ENCODE measurements around the gene UNC79.
"Not testable (repeated sequence)": the region's sequence is repeated elsewhere in the genome, so short reads cannot be mapped to it uniquely, and the experiment has no call there.

UNC79 gene

GRCh38 chr14:93410893-93411292 is 19.8 kb upstream of the UNC79 start:
- Histone ChIP-seq H3K4me3 (replicated peaks; ENCODE audit: insufficient read depth, low read length) (no peak overlapping the region), H3K27ac (replicated peaks) (no peak overlapping the region), H3K27me3 (ENCODE audit: insufficient read depth, poor library complexity, severe bottlenecking) (no peaks in the 10 kb centered on the region)
- no peak for DNase-seq (ENCODE audit: low read depth in 1 of 2, low spot score in 1 of 2)
- TF ChIP-seq, protein P1, sequence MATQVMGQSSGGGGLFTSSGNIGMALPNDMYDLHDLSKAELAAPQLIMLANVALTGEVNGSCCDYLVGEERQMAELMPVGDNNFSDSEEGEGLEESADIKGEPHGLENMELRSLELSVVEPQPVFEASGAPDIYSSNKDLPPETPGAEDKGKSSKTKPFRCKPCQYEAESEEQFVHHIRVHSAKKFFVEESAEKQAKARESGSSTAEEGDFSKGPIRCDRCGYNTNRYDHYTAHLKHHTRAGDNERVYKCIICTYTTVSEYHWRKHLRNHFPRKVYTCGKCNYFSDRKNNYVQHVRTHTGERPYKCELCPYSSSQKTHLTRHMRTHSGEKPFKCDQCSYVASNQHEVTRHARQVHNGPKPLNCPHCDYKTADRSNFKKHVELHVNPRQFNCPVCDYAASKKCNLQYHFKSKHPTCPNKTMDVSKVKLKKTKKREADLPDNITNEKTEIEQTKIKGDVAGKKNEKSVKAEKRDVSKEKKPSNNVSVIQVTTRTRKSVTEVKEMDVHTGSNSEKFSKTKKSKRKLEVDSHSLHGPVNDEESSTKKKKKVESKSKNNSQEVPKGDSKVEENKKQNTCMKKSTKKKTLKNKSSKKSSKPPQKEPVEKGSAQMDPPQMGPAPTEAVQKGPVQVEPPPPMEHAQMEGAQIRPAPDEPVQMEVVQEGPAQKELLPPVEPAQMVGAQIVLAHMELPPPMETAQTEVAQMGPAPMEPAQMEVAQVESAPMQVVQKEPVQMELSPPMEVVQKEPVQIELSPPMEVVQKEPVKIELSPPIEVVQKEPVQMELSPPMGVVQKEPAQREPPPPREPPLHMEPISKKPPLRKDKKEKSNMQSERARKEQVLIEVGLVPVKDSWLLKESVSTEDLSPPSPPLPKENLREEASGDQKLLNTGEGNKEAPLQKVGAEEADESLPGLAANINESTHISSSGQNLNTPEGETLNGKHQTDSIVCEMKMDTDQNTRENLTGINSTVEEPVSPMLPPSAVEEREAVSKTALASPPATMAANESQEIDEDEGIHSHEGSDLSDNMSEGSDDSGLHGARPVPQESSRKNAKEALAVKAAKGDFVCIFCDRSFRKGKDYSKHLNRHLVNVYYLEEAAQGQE (IDR thresholded peaks at IDR 0.05; ENCODE audit: insufficient replicate concordance, low read depth) = no peak
- TF ChIP-seq, protein P2, sequence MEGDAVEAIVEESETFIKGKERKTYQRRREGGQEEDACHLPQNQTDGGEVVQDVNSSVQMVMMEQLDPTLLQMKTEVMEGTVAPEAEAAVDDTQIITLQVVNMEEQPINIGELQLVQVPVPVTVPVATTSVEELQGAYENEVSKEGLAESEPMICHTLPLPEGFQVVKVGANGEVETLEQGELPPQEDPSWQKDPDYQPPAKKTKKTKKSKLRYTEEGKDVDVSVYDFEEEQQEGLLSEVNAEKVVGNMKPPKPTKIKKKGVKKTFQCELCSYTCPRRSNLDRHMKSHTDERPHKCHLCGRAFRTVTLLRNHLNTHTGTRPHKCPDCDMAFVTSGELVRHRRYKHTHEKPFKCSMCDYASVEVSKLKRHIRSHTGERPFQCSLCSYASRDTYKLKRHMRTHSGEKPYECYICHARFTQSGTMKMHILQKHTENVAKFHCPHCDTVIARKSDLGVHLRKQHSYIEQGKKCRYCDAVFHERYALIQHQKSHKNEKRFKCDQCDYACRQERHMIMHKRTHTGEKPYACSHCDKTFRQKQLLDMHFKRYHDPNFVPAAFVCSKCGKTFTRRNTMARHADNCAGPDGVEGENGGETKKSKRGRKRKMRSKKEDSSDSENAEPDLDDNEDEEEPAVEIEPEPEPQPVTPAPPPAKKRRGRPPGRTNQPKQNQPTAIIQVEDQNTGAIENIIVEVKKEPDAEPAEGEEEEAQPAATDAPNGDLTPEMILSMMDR (IDR thresholded peaks at IDR 0.05; ENCODE audit: insufficient read depth, low read length) = no peak
- TF ChIP-seq SPI1 (IDR thresholded peaks at IDR 0.05; ENCODE audit: borderline replicate concordance, low read depth) = no peak
- no peak for TF ChIP-seq GABPA (IDR thresholded peaks at IDR 0.05; ENCODE audit: low read depth)
- TF ChIP-seq POLR2AphosphoS5 (IDR thresholded peaks at IDR 0.05; ENCODE audit: low read depth) = no peak

GRCh38 chr14:93425136-93425535 is 5.6 kb upstream of the UNC79 start:
- not testable (repeated sequence) for H3K27ac ChIP-seq (replicated peaks); DNase-seq (ENCODE audit: low read depth in 1 of 2, low spot score in 1 of 2); H3K4me3 ChIP-seq (replicated peaks; ENCODE audit: insufficient read depth, low read length)
- peaks cover 17% of the 10 kb centered on the region for H3K27me3 ChIP-seq (ENCODE audit: insufficient read depth, poor library complexity, severe bottlenecking)

DNA sequence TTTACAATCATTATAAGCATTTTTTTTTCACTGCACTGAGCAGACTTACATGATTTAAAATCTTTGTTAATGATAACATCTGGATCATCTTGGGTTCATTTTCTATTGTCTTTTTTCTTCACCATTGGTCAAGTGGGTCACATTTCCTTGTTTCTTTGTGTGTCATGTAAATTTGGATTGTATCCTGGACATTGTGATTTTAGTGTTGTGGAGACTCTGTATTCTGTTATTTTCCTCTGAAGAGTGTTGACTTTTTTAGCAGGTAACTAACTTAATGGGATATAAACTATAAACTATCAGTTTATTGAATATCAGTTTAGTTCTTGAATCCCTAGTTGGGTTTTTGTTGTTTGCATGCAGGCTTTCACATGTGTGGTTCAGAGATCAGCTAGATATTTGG is 4.0 kb upstream of the UNC79 start:
- Histone ChIP-seq H3K4me3 (replicated peaks; ENCODE audit: insufficient read depth, low read length) (no peak overlapping the region), H3K27me3 (ENCODE audit: insufficient read depth, poor library complexity, severe bottlenecking) (peaks cover 29% of the 10 kb centered on the region), H3K27ac (replicated peaks) (no peak overlapping the region)
- no peak for TF ChIP-seq GABPA (IDR thresholded peaks at IDR 0.05; ENCODE audit: low read depth)
- TF ChIP-seq SPI1 (IDR thresholded peaks at IDR 0.05; ENCODE audit: borderline replicate concordance, low read depth) = no peak
- TF ChIP-seq, protein P1 (IDR thresholded peaks at IDR 0.05; ENCODE audit: insufficient replicate concordance, low read depth) = no peak
- TF ChIP-seq POLR2AphosphoS5 (IDR thresholded peaks at IDR 0.05; ENCODE audit: low read depth) = no peak
- TF ChIP-seq, protein P2 (IDR thresholded peaks at IDR 0.05; ENCODE audit: insufficient read depth, low read length) = no peak
- DNase-seq (ENCODE audit: low read depth in 1 of 2, low spot score in 1 of 2) = no peak

DNA sequence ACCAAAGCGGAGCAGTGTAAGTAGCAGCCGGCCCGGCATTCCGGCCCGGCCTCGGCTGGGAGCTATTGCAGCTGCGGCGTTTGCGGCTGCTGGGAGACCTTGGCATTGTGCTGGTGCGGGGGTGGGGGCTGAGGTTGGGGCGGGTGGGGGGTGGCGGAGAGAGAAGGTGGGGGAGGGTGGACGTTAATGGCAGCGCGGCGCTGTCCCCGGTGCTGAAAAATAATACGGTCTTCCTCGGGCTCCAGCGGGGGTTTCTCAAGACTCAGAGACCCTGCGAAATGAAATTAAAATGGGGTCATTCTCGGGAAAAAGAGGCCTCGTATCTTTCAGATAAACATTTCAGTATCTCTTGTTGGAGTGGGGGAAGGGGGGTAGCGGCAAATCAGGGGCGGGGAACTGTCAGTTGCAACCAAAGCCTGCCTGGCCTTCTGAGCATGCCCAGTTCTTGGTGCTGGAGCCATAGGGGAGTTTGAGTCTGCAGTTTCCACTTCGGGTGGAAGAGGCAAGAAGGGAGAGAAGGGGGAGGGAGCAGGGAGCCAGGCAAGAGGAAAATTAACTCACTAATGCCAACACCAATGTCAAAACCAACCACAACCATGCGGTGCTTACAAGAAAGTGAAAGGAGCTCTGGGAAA is 414 bp downstream of the UNC79 start:
- Histone ChIP-seq H3K4me3 (replicated peaks; ENCODE audit: insufficient read depth, low read length) (peak overlapping the region; percentile 24), H3K27ac (replicated peaks) (no peak overlapping the region), H3K27me3 (ENCODE audit: insufficient read depth, poor library complexity, severe bottlenecking) (peaks cover 40% of the 10 kb centered on the region)
- DNase-seq (ENCODE audit: low read depth in 1 of 2, low spot score in 1 of 2) = no peak
- TF ChIP-seq SPI1 (IDR thresholded peaks at IDR 0.05; ENCODE audit: borderline replicate concordance, low read depth) (no peak), POLR2AphosphoS5 (IDR thresholded peaks at IDR 0.05; ENCODE audit: low read depth) (no peak), GABPA (IDR thresholded peaks at IDR 0.05; ENCODE audit: low read depth) (no peak)
- TF ChIP-seq, protein P2 (IDR thresholded peaks at IDR 0.05; ENCODE audit: insufficient read depth, low read length) = no peak
- TF ChIP-seq, protein P1 (IDR thresholded peaks at IDR 0.05; ENCODE audit: insufficient replicate concordance, low read depth) = peak; percentile 91
